OCI-M2 (cell line): Measurements from ENCODE around the gene DOCK4.

Source experiments
- DNase-seq: peaks from one replicate; lab custom pipeline; 2025; ENCODE audit not compliant: unreplicated experiment; lab: John Stamatoyannopoulos, UW

Gene DOCK4

GRCh38 chr7:111747718-111748117 lies 458.5 kb downstream of the DOCK4 start:
- no peak for DNase-seq

GRCh38 chr7:111746950-111747349 lies 459.2 kb downstream of the DOCK4 start:
- no peak for DNase-seq

- no peak for DNase-seq
These were observed 461.6 kb downstream of the DOCK4 start for GRCh38 chr7:111744501-111745155.

GRCh38 chr7:111743244-111743847 lies 462.9 kb downstream of the DOCK4 start:
- DNase-seq, result no peak

GRCh38 chr7:111741811-111742240 lies 464.4 kb downstream of the DOCK4 start:
- DNase-seq, result peak; percentile 58

GRCh38 chr7:111740942-111741341 lies 465.3 kb downstream of the DOCK4 start:
- no peak for DNase-seq

GRCh38 chr7:111736552-111736874 lies 469.7 kb downstream of the DOCK4 start:
- DNase-seq, result no peak

GRCh38 chr7:111735661-111736551 lies 470.3 kb downstream of the DOCK4 start:
- peak; percentile 70 for DNase-seq

- no peak for DNase-seq
These were observed 471.1 kb downstream of the DOCK4 start for GRCh38 chr7:111734954-111735660.

- DNase-seq, result no peak
These were observed 473.3 kb downstream of the DOCK4 start for GRCh38 chr7:111732923-111733322.

GRCh38 chr7:111730476-111731300 lies 475.5 kb downstream of the DOCK4 start:
- DNase-seq, result peak; percentile 18

- DNase-seq, result no peak
These were observed 476.1 kb downstream of the DOCK4 start for GRCh38 chr7:111730057-111730456.

GRCh38 chr7:111729483-111729882 lies 476.7 kb downstream of the DOCK4 start:
- no peak for DNase-seq

- no peak for DNase-seq
These were observed 477.6 kb downstream of the DOCK4 start for GRCh38 chr7:111728635-111728995.

- DNase-seq, result no peak
These were observed 478.1 kb downstream of the DOCK4 start for GRCh38 chr7:111727905-111728634.

- DNase-seq, result no peak
These were observed 487.3 kb downstream of the DOCK4 start for GRCh38 chr7:111718886-111719285.

GRCh38 chr7:111711426-111712065 lies 494.7 kb downstream of the DOCK4 start:
- DNase-seq, result no peak

GRCh38 chr7:111710839-111711380 lies 495.3 kb downstream of the DOCK4 start:
- no peak for DNase-seq

GRCh38 chr7:111708072-111708471 lies 498.1 kb downstream of the DOCK4 start:
- no peak for DNase-seq
